Heart right ventricle (tissue), 16 donors: Measurements from ENCODE around the gene EGFR. TPM values are rescaled to one million over a fixed set of nuclear protein-coding genes. Genes with fewer than 3 reads are reported as not detected.

ENCODE experiments used
- ATAC-seq, 8 donors: fragments of 200-7000 bp; cut with Tn5 transposase; one replicate each; pipeline ENCODE4 v1.9.1; 2020; ENCODE audit warnings: mild to moderate bottlenecking in 8 of 8, moderate library complexity in 8 of 8, moderate number of reproducible peaks in 1 of 8
- DNase-seq, 2 donors: peaks; one replicate each; pipeline ENCODE4 v3.0.0-alpha.2; 2020
- H3K27ac ChIP-seq, 10 donors: fragments of 200-600 bp; sonication (generic) in 2 of 10; one replicate each; pipeline versions ENCODE4 v1.5.0 to v1.8.0; 2020 to 2022; ENCODE audit warnings: mild to moderate bottlenecking in 3 of 10
- H3K27me3 ChIP-seq, 7 donors: fragments of 200-600 bp; one replicate each; pipeline ENCODE4 v1.8.0; 2021 to 2022; ENCODE audit warnings: mild to moderate bottlenecking in 2 of 7
- H3K36me3 ChIP-seq, 9 donors: fragments of 200-600 bp; sonication (generic) in 1 of 9; one replicate each; pipeline versions ENCODE4 v1.5.0 to v1.8.0; 2020 to 2022; ENCODE audit warnings: mild to moderate bottlenecking in 2 of 9
- H3K4me1 ChIP-seq, 9 donors: fragments of 200-600 bp; sonication (generic) in 1 of 9; one replicate each; pipeline versions ENCODE4 v1.5.0 to v1.8.0; 2020 to 2022; ENCODE audit warnings: mild to moderate bottlenecking in 4 of 9
- H3K4me3 ChIP-seq, 10 donors: fragments of 200-600 bp; sonication (generic) in 2 of 10; one replicate each; pipeline versions ENCODE4 v1.5.0 to v1.8.0; 2020 to 2022; ENCODE audit warnings: mild to moderate bottlenecking in 7 of 10, moderate library complexity in 2 of 10
- H3K9me3 ChIP-seq, 11 donors: fragments of 200-600 bp in 10 of 11; sonication (generic) in 2 of 11; one replicate each; pipeline versions ENCODE4 v1.5.0 to v1.8.0; 2013 to 2022; ENCODE audit warnings: mild to moderate bottlenecking in 2 of 11, control low read depth in 1 of 11, moderate library complexity in 1 of 11
- WGBS, 2 donors: extraction: QIAGEN DNeasy Blood & Tissue Kit; methylation state at CpG; one replicate each; pipeline ENCODE4 v1.1.7; 2013; ENCODE audit warnings: inconsistent platforms in 1 of 2; 5-methylcytosine and 5-hydroxymethylcytosine counted together
- intact Hi-C, 10 donors: fragments of 100-400 bp; cut with DNase I; formaldehyde crosslinking; loops; one replicate each; pipeline versions ENCODE4 v1.11.1 to v1.14.2; 2022
- polyA plus RNA-seq, 2 donors: library from polyadenylated mRNA; stranded (reverse); fragments of 200-250 nt; gene quantifications; one replicate each; pipeline ENCODE4 v1.2.3, GENCODE V29; 2013
- total RNA-seq, 10 donors: library from RNA; stranded (reverse); fragmentation: NEBNext Ultra II Directional in 3 of 10; extraction: Animal tissue kit (Norgen Biotek cat#: 25700) in 3 of 10; gene quantifications; one replicate each; pipeline versions ENCODE4 v1.2.1 to v1.2.4, GENCODE V29; 2021 to 2023
- TF ChIP-seq, protein P1 (sequence below), 9 donors: fragments of 200-600 bp; sonication (generic) in 2 of 9; IDR thresholded peaks; one replicate each; pipeline versions ENCODE4 v1.5.0 to v1.8.0; 2021 to 2022; ENCODE audit warnings: antibody characterized with exemption in 9 of 9, mild to moderate bottlenecking in 5 of 9, moderate library complexity in 1 of 9
- donor health status: Arrhythmogenic right ventricular cardiomyopathy.
- donor health status: ischemic (EF 13 %, LVEDD 7.1; RV severe dilation, severe dysfunction).
- donor health status: healthy with polysubstance abuse.
- donor health status: DM: no; HTN: yes; CAD: no.
- donor health status: DM: no; HTN: no; CAD: no.
- donor health status: ischemic (EF 25% LVEDD 6.9; RV normal size, moderate dysfunction).
- donor health status: ischemic (EF 25% LVEDD 5.7; RV mildly dilated, moderate dysfunction).
- donor health status: healthy.
- donor health status: DM: yes; HTN: yes; CAD: no.
- donor health status: Ischemic cardiomyopathy.
- donor health status: ischemic (EF 35%, LVEDD 5.7; RV mildly dilated, moderate dysfunction).
- donor health status: nonischemic (EF 11% LVEDD 7.7; RV severe dilation, severe dysfunction).
- donor health status: DM: yes; HTN: yes; CAD: no.
- donor health status: PGD.
- donor health status: ischemic (EF 29% LVEDD 5.4; RV normal size, mild dysfunction).
- donor health status: nonischemic (EF 23%, LVEDD 6.1; RV moderate dilation, normal function).

EGFR gene
- total and polyA plus RNA-seq, 12 donors: 1.9 to 13.5 (median 7.6) TPM

- intact Hi-C loops: no loop called here
- no peak overlapping the region for H3K27ac ChIP-seq
- TF ChIP-seq, protein P1, sequence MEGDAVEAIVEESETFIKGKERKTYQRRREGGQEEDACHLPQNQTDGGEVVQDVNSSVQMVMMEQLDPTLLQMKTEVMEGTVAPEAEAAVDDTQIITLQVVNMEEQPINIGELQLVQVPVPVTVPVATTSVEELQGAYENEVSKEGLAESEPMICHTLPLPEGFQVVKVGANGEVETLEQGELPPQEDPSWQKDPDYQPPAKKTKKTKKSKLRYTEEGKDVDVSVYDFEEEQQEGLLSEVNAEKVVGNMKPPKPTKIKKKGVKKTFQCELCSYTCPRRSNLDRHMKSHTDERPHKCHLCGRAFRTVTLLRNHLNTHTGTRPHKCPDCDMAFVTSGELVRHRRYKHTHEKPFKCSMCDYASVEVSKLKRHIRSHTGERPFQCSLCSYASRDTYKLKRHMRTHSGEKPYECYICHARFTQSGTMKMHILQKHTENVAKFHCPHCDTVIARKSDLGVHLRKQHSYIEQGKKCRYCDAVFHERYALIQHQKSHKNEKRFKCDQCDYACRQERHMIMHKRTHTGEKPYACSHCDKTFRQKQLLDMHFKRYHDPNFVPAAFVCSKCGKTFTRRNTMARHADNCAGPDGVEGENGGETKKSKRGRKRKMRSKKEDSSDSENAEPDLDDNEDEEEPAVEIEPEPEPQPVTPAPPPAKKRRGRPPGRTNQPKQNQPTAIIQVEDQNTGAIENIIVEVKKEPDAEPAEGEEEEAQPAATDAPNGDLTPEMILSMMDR (IDR thresholded peaks at IDR 0.05): no peak
- DNase-seq (no peak), ATAC-seq (no peak)
- no peaks in the 10 kb centered on the region for H3K27me3 ChIP-seq
- WGBS, 2 donors: 38 to 46% methylated on average over 1 of the region's 1 CpG
- no peaks in the 10 kb centered on the region for H3K36me3 ChIP-seq
- peaks cover 0 to 43% (median 13%) of the 10 kb centered on the region in 9 donors for H3K4me1 ChIP-seq
- H3K9me3 ChIP-seq: no peaks in the 10 kb centered on the region
- H3K4me3 ChIP-seq: no peak overlapping the region
These were observed 11.5 kb downstream of the EGFR start for GRCh38 chr7:55030314-55030713.

GRCh38 chr7:55031075-55031474, 12.3 kb downstream of the EGFR start:
- Histone ChIP-seq H3K9me3 (no peaks in the 10 kb centered on the region), H3K27me3 (no peaks in the 10 kb centered on the region), H3K4me1 (peaks cover 0 to 42% (median 11%) of the 10 kb centered on the region in 9 donors), H3K4me3 (no peak overlapping the region), H3K36me3 (no peaks in the 10 kb centered on the region), H3K27ac (no peak overlapping the region)
- intact Hi-C loops: no loop called here
- WGBS, 2 donors: 89 to 92% methylated on average over 2 of the region's 2 CpGs
- DNase-seq (no peak), ATAC-seq (no peak)
- TF ChIP-seq, protein P1 (IDR thresholded peaks at IDR 0.05): no peak

- TF ChIP-seq, protein P1 (IDR thresholded peaks at IDR 0.05): no peak
- Histone ChIP-seq H3K4me3 (no peak overlapping the region), H3K36me3 (no peaks in the 10 kb centered on the region), H3K27ac (no peak overlapping the region), H3K27me3 (no peaks in the 10 kb centered on the region), H3K9me3 (no peaks in the 10 kb centered on the region), H3K4me1 (peaks cover 0 to 31% (median 5%) of the 10 kb centered on the region in 9 donors)
- no peak for DNase-seq
- intact Hi-C loops: no loop called here
- WGBS, 2 donors: 93% methylated on average over 9 of the region's 9 CpGs
- ATAC-seq: no peak
These were observed 13.4 kb downstream of the EGFR start for GRCh38 chr7:55032069-55032699.

DNA sequence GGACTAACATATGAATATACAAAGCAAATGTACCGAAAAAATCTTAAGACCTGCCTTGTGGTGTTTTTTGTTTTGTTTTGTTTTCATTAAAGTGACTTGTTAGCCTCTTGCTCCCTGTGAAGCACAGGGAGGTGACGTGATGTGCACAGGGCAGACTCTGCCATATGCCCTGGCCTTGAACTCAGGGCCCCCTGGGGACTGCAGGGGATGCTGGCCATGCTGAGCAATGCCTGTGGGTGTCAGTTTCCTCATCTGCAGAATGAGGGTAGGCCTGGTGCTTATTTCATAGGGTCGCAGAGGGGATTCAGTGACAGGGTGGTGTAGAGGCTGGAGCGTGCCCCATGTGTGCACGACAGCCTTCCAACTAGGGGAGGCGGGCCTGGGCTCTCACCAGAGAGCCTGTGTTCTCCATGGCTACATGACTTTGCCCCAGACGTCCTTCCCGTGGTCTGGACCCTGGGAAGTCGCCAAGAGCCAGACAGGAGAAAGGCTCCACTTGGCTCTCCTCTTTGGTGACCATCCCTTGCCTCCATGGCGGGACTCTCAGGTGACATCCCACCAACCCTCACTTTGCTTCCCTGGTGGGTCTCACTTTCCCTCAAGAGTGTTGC, 14.5 kb downstream of the EGFR start:
- Histone ChIP-seq H3K36me3 (no peaks in the 10 kb centered on the region), H3K27me3 (no peaks in the 10 kb centered on the region), H3K4me1 (peaks cover 0 to 25% (median 0%) of the 10 kb centered on the region in 9 donors), H3K27ac (no peak overlapping the region), H3K4me3 (no peak overlapping the region), H3K9me3 (no peaks in the 10 kb centered on the region)
- TF ChIP-seq, protein P1 (IDR thresholded peaks at IDR 0.05): no peak
- intact Hi-C loops: no loop called here
- DNase-seq (no peak), ATAC-seq (peak in 1 of 8 donors; percentile 50)
- 85 to 87% methylated on average over 10 of the region's 10 CpGs for WGBS, 2 donors
